Pancreas (tissue), 10 donors: Measurements from ENCODE around the gene DNAL1. TPM values are rescaled to one million over a fixed set of nuclear protein-coding genes. Genes with fewer than 3 reads are reported as not detected.

Experiments used
- ATAC-seq, 4 donors: fragments of 200-7000 bp; cut with Tn5 transposase; one replicate each; pipeline versions ENCODE4 v1.8.0 to v1.9.1; 2020; ENCODE audit warnings: mild to moderate bottlenecking in 4 of 4, moderate library complexity in 4 of 4
- DNase-seq, 6 donors: peaks; one replicate each; pipeline ENCODE4 v3.0.0-alpha.2; 2020
- FAIRE-seq: peaks from 2 replicates; lab custom pipeline; 2012; peaks lifted over from hg19 to GRCh38; lab: Jason Lieb, UNC
- H3K27ac ChIP-seq, 4 donors: fragments of 200-600 bp; sonication (generic); 1 replicate in 3 of 4; 2 replicates in 1 of 4; pipeline versions ENCODE4 v1.5.0 to v1.8.0; 2020
- H3K27me3 ChIP-seq, 4 donors: fragments of 200-600 bp; one replicate each; pipeline ENCODE4 v1.8.0; 2021
- H3K36me3 ChIP-seq, 3 donors: fragments of 200-600 bp; sonication (generic) in 1 of 3; one replicate each; pipeline versions ENCODE4 v1.5.0 to v1.8.0; 2020 to 2021
- H3K4me1 ChIP-seq, 3 donors: fragments of 200-600 bp; one replicate each; pipeline ENCODE4 v1.8.0; 2021
- H3K4me3 ChIP-seq, 4 donors: fragments of 200-600 bp; sonication (generic) in 2 of 4; one replicate each; pipeline versions ENCODE4 v1.5.0 to v1.8.0; 2020 to 2021
- H3K9me3 ChIP-seq, 4 donors: fragments of 200-600 bp; one replicate each; pipeline ENCODE4 v1.8.0; 2021
- CTCF ChIP-seq, 4 donors: fragments of 200-600 bp; sonication (generic) in 3 of 4; IDR thresholded peaks; one replicate each; pipeline versions ENCODE4 v1.5.0 to v1.8.0; 2021; ENCODE audit warnings: antibody characterized with exemption in 4 of 4
- WGBS, 2 donors: extraction: QIAGEN DNeasy Blood & Tissue Kit; methylation state at CpG; one replicate each; pipeline ENCODE4 v1.1.7; 2013; 5-methylcytosine and 5-hydroxymethylcytosine counted together
- intact Hi-C, 3 donors: fragments of 100-400 bp; cut with DNase I; formaldehyde crosslinking; loops; one replicate each; pipeline versions ENCODE4 v1.11.1 to v1.14.2; 2022
- polyA plus RNA-seq, 2 donors: library from polyadenylated mRNA; stranded (reverse); fragments of 200-250 nt; gene quantifications; one replicate each; pipeline ENCODE4 v1.2.3, GENCODE V29; 2013
- total RNA-seq, 6 donors: library from RNA; stranded (reverse); fragmentation: NEBNext Ultra II Directional in 4 of 6; extraction: Animal tissue kit (Norgen Biotek cat#: 25700) in 4 of 6; gene quantifications; one replicate each; pipeline versions ENCODE4 v1.2.1 to v1.2.4, GENCODE V29; 2021 to 2023
- donor health status: healthy with polysubstance abuse.
- donor health status: DM: no; HTN: no; CAD: no; lungs with moderate emphysema.
- donor health status: DM: no; HTN: no; CAD: no.
- donor health status: control.
- donor health status: control.
- donor health status: Bipolar disorder and iron deficiency.
- donor health status: DM: yes; HTN: yes; CAD: no.
- donor health status: DM: no; HTN: no; CAD: no.
- donor health status: DM: no; HTN: no; CAD: no.
- donor health status: DM: yes; HTN: yes; CAD: no.

Gene DNAL1
- total and polyA plus RNA-seq, 8 donors = 3.2 to 9.2 (median 5.2) TPM

DNA sequence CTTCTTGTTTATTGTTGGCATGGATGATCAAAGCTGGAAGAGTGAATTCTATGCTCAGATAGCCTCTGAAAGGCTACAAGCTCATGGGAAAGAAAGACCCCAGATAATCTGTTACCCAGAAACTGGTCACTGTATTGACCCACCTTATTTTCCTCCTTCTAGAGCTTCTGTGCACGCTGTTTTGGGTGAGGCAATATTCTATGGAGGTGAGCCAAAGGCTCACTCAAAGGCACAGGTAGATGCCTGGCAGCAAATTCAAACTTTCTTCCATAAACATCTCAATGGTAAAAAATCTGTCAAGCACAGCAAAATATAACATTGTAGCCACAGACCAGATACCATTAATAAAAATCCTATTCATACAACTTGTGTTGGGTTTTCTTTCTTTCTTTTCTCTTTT is 25.3 kb upstream of the DNAL1 start:
- H3K36me3 ChIP-seq = no peaks in the 10 kb centered on the region
- no peak overlapping the region for H3K4me3 ChIP-seq
- no peak overlapping the region for H3K27ac ChIP-seq
- WGBS, 2 donors = 52 to 54% methylated on average over 1 of the region's 1 CpG
- no peaks in the 10 kb centered on the region for H3K27me3 ChIP-seq
- intact Hi-C loops = no loop called here
- no peaks in the 10 kb centered on the region for H3K4me1 ChIP-seq
- ATAC-seq (no peak), FAIRE-seq (no peak), DNase-seq (no peak)
- H3K9me3 ChIP-seq = no peaks in the 10 kb centered on the region
- TF ChIP-seq CTCF (IDR thresholded peaks at IDR 0.05) = no peak

DNA sequence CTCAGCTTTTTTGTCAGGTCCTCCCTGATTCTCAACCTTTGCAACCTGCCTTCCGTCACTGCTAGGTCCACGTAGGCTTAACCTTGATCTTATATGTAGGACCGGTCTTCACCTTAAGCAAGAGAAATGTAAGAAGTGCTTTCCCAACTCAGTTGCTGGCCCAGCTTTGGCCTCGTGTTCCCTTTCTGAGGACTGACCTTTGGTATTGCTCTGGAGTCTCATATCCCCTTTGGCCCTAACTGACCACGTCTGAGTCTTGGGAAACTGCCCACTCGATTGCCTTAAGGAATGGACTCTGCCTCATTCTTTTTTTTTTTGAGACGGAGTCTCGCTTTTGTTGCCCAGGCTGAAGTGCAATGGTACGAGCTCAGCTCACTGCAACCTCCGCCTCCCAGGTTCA is 24.5 kb upstream of the DNAL1 start:
- Histone ChIP-seq H3K4me3 (no peak overlapping the region), H3K36me3 (no peaks in the 10 kb centered on the region), H3K27me3 (no peaks in the 10 kb centered on the region), H3K27ac (no peak overlapping the region), H3K4me1 (no peaks in the 10 kb centered on the region), H3K9me3 (no peaks in the 10 kb centered on the region)
- DNase-seq (no peak), ATAC-seq (no peak), FAIRE-seq (no peak)
- WGBS, 2 donors = 85 to 86% methylated on average over 10 of the region's 10 CpGs
- TF ChIP-seq CTCF (IDR thresholded peaks at IDR 0.05) = no peak
- intact Hi-C loops = no loop called here

DNA sequence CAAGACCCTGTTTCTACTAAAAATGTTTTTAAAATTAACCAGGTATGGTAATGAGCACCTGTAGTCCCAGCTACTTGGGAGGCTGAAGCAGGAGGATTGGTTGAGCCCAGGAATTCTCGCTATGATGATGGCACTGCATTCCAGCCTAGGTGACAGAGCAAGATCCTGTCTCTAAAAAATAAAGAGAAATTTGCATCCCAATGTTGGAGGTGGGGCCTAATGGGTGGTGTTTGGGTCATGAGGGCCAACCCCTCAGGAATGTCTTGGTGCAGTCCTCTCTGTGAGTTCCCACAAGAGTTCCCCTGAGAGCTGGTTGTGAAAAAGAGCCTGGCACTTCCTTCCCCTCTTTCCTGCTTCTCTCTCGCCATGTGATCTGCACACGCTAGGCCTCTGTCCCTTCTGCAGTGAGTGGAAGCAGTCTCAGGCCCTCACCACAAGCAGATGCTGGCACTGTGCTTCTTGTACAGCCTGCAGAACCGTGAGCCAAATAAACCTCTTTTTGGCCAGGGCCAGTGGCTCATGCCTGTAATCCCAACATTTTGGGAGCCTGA is 21.2 kb upstream of the DNAL1 start:
- intact Hi-C loops = no loop called here
- Histone ChIP-seq H3K27ac (no peak overlapping the region), H3K4me3 (no peak overlapping the region), H3K4me1 (no peaks in the 10 kb centered on the region), H3K27me3 (no peaks in the 10 kb centered on the region), H3K9me3 (no peaks in the 10 kb centered on the region), H3K36me3 (no peaks in the 10 kb centered on the region)
- 93 to 96% methylated on average over 4 of the region's 4 CpGs for whole genome bisulfite sequencing, 2 donors
- DNase-seq (no peak), FAIRE-seq (no peak), ATAC-seq (no peak)
- TF ChIP-seq CTCF (IDR thresholded peaks at IDR 0.05) = no peak

- no peaks in the 10 kb centered on the region for H3K27me3 ChIP-seq
- no peak overlapping the region for H3K4me3 ChIP-seq
- no peaks in the 10 kb centered on the region for H3K9me3 ChIP-seq
- FAIRE-seq (no peak), DNase-seq (no peak), ATAC-seq (no peak)
- H3K36me3 ChIP-seq = no peaks in the 10 kb centered on the region
- intact Hi-C loops = no loop called here
- H3K27ac ChIP-seq = no peak overlapping the region
- TF ChIP-seq CTCF (IDR thresholded peaks at IDR 0.05) = no peak
- no peaks in the 10 kb centered on the region for H3K4me1 ChIP-seq
- 70 to 81% methylated on average over 1 of the region's 1 CpG for WGBS, 2 donors
These were observed 19.1 kb upstream of the DNAL1 start for GRCh38 chr14:73625706-73626105.

DNA sequence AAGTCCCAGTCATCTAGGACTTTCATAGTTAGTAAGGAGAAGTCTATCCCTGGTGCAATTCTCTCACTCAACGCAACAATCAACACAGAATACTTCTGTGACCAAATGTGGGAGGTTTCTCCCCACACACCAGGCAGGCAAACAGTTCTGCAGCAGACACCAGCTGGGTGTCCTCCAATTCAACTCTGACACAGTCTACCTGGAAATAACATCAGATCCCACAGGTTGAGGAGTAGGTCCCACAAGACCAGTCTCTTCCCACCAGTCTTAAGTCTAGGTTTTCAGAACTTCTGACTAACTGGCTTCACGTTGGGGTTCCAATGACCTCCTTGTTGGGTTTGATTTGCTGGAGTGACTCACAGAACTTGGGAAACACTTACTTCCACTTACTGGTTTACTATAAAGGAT is 17.6 kb upstream of the DNAL1 start:
- Histone ChIP-seq H3K9me3 (no peaks in the 10 kb centered on the region), H3K4me1 (no peaks in the 10 kb centered on the region), H3K36me3 (no peaks in the 10 kb centered on the region), H3K27me3 (no peaks in the 10 kb centered on the region), H3K4me3 (no peak overlapping the region), H3K27ac (no peak overlapping the region)
- DNase-seq (no peak), FAIRE-seq (no peak), ATAC-seq (no peak)
- TF ChIP-seq CTCF (IDR thresholded peaks at IDR 0.05) = no peak
- intact Hi-C loops = no loop called here
- WGBS, 2 donors = 92 to 94% methylated on average over 2 of the region's 2 CpGs
